ENCODE measurements around the gene PRPF6. TPM values are rescaled to one million over a fixed set of nuclear protein-coding genes. Genes with fewer than 3 reads are reported as not detected.

The PRPF6 gene
- total and polyA plus RNA-seq, 2 of the 13 experiments (the other 11 are each of a cell fraction or from before 2014, with no cell fraction given), result 63.7 to 101 TPM

DNA sequence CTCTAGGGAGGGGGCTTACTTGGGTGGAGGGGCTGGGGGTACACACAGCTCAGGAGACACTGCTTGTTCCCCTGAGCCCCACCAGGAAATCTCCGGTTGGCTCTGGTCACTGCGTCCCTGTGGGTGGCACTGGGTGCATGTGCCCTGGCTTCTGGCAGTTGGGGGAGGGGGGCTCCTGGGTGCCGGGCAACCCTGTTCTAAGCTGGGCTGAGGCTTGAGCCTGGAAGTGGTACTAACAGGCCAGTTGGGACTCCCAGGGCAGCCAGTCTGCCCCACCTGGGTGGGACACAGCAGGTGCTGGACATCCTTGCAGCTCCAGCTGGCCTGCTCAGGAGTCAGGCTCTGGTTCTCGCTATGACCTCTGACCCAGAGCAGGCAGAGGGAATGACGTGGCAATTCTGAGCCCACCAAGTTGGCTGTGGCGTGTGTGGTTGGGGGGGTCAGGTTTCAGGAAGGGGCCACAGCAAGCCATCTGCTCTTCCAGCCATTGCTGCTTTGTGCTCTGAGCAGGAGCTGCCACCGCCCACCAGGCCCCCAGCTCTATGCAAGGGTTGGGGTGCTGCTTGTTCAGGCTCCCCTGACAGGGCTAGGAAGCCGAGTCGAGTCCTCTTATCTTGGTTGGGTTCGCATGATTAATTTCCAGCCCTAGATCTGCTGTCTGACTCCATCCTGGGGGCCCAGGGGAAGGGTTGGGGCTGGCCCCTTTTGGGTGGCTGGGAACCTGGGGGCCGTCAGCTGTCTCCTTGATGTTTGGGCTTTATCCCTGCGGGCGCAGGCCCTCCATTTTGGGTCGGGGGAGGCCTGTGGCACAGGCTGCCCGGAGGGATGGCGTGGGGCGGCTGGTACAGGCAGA, 55.6 kb downstream of the PRPF6 start (continued):
- TF ChIP-seq PATZ1 (CRISPR knock-in tag; IDR thresholded peaks at IDR 0.05) (peak; percentile 93), LBX2 (CRISPR knock-in tag; IDR thresholded peaks at IDR 0.05; ENCODE audit: borderline replicate concordance) (no peak; the same call in 1 of the 2 replicates), CREM (IDR thresholded peaks at IDR 0.05) (peak; percentile 67; the same call in 1 of the 2 replicates), CREM (CRISPR knock-in tag; IDR thresholded peaks at IDR 0.05) (peak; percentile 11; the same call in 1 of the 2 replicates), ZNF343 (CRISPR knock-in tag; IDR thresholded peaks at IDR 0.05) (no peak), KAT8 (CRISPR knock-in tag; IDR thresholded peaks at IDR 0.05) (no peak), ETV6 (CRISPR knock-in tag; conservative IDR thresholded peaks at IDR 0.05) (no peak; the same call in 1 of the 2 replicates), ZNF501 (CRISPR knock-in tag; IDR thresholded peaks at IDR 0.05) (no peak), POLR2A (IDR thresholded peaks at IDR 0.05; ENCODE audit: insufficient read depth in 1 of 2, low read depth in 2 of 2, low read length in 2 of 2) (no peak; a peak in 1 of 4 replicates), ARNT2 (CRISPR knock-in tag; IDR thresholded peaks at IDR 0.05; ENCODE audit: low read depth) (peak; percentile 44; the same call in 1 of the 2 replicates), ZNF33B (CRISPR knock-in tag; IDR thresholded peaks at IDR 0.05) (no peak), KLF16 (CRISPR knock-in tag; IDR thresholded peaks at IDR 0.05) (no peak), SP1 (IDR thresholded peaks at IDR 0.05) (no peak), SP1 (CRISPR knock-in tag; IDR thresholded peaks at IDR 0.05) (peak; percentile 38; the same call in 1 of the 2 replicates), RBAK (CRISPR knock-in tag; IDR thresholded peaks at IDR 0.05) (no peak), SYNCRIP (IDR thresholded peaks at IDR 0.05; ENCODE audit: insufficient read depth, low read depth, low read length) (no peak), ZKSCAN5 (CRISPR knock-in tag; IDR thresholded peaks at IDR 0.05) (no peak)
- TF ChIP-seq, protein P1, sequence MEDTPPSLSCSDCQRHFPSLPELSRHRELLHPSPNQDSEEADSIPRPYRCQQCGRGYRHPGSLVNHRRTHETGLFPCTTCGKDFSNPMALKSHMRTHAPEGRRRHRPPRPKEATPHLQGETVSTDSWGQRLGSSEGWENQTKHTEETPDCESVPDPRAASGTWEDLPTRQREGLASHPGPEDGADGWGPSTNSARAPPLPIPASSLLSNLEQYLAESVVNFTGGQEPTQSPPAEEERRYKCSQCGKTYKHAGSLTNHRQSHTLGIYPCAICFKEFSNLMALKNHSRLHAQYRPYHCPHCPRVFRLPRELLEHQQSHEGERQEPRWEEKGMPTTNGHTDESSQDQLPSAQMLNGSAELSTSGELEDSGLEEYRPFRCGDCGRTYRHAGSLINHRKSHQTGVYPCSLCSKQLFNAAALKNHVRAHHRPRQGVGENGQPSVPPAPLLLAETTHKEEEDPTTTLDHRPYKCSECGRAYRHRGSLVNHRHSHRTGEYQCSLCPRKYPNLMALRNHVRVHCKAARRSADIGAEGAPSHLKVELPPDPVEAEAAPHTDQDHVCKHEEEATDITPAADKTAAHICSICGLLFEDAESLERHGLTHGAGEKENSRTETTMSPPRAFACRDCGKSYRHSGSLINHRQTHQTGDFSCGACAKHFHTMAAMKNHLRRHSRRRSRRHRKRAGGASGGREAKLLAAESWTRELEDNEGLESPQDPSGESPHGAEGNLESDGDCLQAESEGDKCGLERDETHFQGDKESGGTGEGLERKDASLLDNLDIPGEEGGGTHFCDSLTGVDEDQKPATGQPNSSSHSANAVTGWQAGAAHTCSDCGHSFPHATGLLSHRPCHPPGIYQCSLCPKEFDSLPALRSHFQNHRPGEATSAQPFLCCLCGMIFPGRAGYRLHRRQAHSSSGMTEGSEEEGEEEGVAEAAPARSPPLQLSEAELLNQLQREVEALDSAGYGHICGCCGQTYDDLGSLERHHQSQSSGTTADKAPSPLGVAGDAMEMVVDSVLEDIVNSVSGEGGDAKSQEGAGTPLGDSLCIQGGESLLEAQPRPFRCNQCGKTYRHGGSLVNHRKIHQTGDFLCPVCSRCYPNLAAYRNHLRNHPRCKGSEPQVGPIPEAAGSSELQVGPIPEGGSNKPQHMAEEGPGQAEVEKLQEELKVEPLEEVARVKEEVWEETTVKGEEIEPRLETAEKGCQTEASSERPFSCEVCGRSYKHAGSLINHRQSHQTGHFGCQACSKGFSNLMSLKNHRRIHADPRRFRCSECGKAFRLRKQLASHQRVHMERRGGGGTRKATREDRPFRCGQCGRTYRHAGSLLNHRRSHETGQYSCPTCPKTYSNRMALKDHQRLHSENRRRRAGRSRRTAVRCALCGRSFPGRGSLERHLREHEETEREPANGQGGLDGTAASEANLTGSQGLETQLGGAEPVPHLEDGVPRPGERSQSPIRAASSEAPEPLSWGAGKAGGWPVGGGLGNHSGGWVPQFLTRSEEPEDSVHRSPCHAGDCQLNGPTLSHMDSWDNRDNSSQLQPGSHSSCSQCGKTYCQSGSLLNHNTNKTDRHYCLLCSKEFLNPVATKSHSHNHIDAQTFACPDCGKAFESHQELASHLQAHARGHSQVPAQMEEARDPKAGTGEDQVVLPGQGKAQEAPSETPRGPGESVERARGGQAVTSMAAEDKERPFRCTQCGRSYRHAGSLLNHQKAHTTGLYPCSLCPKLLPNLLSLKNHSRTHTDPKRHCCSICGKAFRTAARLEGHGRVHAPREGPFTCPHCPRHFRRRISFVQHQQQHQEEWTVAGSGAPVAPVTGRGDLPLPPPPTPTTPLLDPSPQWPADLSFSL (CRISPR knock-in tag; IDR thresholded peaks at IDR 0.05), result no peak
- TF ChIP-seq, protein P2, sequence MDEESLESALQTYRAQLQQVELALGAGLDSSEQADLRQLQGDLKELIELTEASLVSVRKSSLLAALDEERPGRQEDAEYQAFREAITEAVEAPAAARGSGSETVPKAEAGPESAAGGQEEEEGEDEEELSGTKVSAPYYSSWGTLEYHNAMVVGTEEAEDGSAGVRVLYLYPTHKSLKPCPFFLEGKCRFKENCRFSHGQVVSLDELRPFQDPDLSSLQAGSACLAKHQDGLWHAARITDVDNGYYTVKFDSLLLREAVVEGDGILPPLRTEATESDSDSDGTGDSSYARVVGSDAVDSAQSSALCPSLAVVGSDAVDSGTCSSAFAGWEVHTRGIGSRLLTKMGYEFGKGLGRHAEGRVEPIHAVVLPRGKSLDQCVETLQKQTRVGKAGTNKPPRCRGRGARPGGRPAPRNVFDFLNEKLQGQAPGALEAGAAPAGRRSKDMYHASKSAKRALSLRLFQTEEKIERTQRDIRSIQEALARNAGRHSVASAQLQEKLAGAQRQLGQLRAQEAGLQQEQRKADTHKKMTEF (CRISPR knock-in tag; IDR thresholded peaks at IDR 0.05), result peak; percentile 32; the same call in 1 of the 2 replicates

Data from HepG2 (cell line).